Hippocampal formation (tissue), 2 donors: ENCODE data around the gene KRTAP5-9.
"Not testable (repeated sequence)": the region's sequence is repeated elsewhere in the genome, so short reads cannot be mapped to it uniquely, and the experiment has no call there.

Experiments used
- DNase-seq, 2 donors: peaks; one replicate each; lab custom pipeline; 2025; lab: John Stamatoyannopoulos, UW

KRTAP5-9 gene

GRCh38 chr11:71548120-71548519 is at the start of gene KRTAP5-9:
Gene KRTAP5-9, plus strand, starts transcription at chr11:71548420. Its CDS starts 238 bp downstream, at chr11:71548658.
- DNase-seq: no peak

GRCh38 chr11:71499125-71499524 is 49.1 kb upstream of the KRTAP5-9 start:
- DNase-seq: no peak

DNA sequence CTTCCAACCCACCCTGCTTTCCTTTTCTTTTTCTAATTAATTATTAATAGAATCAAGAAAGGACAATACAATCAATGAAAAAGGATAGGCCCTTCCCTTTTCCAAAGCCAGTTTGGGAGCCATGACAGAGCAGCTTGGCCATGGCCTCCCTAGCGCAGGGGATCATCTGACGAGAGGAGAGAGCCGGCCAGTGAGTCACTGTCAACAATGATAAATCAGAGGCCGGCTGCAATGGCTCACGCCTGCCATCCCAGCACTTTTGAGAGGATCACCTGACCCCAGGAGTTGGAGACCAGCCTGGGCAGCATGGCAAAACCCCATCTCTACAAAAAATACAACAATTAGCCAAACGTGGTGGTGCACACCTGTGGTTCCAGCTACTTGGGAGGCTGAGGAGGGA is 48.7 kb upstream of the KRTAP5-9 start:
- no peak for DNase-seq

DNA sequence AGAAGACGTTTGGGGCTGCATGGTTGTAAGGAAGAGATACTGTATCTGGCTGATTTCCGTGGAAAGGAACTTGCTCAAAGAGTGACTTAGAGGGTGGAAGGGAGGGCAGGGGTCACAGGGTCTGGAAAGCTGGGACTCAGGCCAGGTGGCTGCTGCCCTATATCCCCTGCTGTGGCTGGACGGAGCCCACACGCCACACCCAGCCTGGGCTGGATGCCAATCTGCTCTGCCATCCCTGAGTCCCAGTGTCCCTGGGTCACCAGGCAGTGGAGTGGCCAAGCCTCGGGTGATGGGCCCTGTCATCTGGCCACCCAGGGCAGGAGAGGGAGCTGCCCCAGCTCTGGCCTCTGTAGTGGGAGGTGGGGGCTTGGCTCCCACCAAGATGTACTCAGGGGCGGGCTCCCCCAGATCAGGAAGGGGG is 47.6 kb upstream of the KRTAP5-9 start:
- DNase-seq: no peak

DNA sequence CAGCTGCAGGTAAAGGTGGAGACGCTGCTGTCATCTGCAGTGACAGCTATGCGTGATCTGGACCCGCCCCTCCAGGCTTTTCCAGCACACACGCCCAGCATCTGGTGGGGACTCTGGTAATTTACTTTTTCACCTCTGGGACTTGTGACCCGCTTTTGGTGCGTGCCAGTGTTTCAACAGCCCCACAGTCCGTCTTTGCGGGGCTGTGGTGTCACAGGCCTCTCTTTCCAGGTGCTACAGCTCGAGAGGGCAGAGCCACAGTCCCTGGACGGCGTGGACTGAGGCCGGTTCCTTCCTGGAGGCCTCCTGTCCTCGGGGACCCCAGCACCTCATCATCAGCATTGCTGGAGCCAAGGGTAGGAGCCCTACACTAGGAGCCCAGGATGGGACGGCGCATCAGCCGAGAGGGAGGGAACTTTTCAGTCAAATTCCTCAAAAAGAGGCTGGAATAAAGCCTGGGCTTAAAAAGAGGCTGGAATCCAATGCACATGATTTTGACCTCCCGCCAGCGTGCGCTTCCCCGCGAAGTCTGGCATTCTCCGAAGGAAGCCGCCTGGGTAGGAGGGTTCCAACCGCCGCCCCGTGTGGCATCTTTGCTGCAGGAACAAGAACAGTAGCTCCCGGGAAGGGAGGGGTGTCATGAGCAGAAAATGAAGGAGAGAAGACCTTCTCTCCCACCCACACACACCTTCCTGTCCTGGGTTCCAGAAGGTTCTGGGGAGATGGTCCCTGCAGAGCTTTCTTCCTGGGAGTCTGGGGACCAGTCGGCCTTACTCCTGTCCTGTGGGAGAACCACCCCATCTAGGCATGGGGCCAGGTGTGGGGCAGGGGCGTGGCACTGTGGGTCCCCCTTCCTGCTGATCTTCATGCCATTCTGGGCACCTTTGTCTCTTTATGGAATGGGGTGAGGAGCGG is 46.9 kb upstream of the KRTAP5-9 start:
- DNase-seq: no peak

DNA sequence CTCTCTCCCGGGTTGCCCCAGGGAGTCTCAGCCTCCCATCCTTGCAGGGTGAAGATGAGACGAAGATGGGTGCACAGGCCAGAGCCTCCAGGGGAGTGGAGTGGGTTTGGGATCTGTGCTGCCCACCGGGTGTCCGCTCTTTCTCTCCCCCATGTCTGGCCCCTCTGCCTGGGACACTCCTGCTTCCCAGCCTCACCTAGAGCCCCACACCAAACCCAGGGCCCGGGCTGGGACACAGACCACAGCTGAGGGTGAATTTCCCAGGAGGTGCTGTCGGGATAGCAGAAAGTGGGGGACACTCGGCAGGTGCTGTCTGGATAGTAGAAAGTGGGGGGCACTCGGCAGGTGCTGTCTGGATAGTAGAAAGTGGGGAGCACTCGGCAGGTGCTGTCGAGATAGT is 46.2 kb upstream of the KRTAP5-9 start:
- DNase-seq: no peak

- no peak for DNase-seq
Measured at GRCh38 chr11:71502871-71503435, 45.3 kb upstream of the KRTAP5-9 start.

- no peak for DNase-seq
Measured at GRCh38 chr11:71504531-71504930, 43.7 kb upstream of the KRTAP5-9 start.

DNA sequence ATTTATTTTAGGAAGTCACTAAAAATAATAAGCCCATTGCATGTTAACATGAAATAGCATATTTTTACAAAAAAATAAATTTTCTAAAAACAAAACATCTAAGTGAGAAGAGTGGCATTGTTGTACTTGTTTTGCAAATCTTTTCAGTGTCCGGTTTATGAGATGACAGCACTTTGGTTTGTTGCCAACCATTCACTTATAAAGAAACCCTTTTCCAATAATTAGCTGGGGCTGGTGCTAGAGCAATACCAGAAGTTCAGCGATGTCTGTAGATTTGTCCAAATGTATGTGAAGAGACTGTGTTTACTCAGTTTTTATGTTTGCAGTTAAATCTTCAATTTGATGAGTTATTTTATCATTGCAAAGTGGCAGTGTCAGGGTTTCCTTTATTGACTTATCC is 43.2 kb upstream of the KRTAP5-9 start:
- no peak for DNase-seq

DNA sequence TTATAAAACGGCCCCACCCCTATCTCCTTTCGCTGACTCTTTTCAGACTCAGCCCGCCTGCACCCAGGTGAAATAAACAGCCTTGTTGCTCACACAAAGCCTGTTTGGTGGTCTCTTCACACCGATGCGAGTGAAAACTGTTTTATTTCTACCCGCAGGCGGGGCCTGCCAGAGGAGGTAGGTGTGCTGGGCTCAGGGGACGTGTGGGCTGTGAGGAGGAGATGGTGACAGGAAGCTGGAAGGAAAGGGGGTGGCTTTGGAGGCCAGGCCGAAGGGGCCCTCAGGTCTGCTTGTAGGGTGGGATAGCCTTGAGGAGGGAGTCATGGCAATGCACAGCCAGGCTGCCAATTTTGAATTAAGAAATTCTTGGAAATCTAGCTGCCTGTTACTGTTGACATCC is 42.4 kb upstream of the KRTAP5-9 start:
- no peak for DNase-seq

DNA sequence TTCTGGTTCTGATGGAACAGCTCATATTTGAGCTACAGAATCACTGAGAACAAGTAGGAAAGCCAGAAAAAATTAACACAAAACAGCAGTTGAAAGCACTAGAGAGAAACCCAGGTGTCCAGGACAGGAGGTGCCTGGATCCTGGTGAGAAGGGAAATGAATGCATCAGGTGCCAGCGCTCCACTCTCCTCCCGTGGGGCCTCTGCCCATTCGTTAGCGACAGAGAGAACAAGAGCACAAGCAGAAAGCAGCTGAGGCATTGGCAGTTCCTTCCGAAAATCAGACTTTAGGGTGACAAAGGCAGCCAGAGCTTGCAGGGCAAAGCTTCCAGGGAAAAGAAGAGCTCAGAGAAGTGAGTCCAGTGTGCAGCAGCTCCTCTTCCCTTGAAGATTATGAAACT is 41.1 kb upstream of the KRTAP5-9 start:
- DNase-seq: no peak

GRCh38 chr11:71518506-71519471 is 29.4 kb upstream of the KRTAP5-9 start:
- DNase-seq: no peak

DNA sequence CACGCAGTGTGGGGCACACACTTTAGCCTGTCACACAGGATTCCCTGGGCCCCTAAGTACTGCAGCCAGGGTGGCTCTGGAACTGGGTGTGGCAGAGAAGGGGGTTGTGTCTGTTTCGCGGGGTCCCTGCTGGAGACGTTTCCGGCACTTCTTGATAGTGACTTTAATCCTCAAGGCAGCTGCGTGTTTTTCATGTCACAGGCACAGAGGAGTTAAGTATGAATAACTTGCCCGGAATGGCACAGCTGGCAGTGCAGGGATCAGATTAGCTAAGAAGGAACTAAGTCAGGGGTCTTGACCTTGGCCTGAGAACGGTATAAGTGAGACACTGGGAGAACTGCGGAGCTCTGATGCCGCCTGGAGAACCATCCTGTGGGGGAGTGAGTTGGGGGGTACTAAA is 28.7 kb upstream of the KRTAP5-9 start:
- no peak for DNase-seq

- no peak for DNase-seq
Measured at GRCh38 chr11:71525188-71525937, 22.9 kb upstream of the KRTAP5-9 start.

DNA sequence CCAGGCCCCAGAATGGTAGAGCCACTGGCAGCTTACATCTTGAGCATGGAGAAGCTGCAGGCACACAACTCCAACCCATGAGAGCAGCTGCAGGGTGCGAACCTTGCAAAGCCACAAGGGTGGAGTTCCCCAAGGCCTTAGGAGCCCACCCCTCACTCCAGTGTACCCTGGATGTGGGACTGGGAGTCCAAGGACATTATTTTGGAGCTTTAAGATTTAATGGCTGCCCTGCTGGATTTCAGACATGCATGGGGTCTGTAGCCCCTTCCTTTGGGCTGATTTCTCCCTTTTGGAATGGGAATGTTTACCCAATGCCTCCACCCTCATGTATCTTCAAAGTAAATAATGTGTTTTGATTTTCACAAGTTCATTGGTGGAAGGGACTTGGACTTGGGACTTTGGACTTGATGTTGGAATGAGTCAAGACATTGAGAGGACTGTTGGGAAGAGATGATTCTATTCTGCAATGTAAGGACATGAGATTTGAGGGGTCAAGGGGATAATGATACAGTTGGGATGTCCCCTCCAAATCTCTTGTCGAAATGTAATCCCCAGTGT is 22.2 kb upstream of the KRTAP5-9 start:
- no peak for DNase-seq

DNA sequence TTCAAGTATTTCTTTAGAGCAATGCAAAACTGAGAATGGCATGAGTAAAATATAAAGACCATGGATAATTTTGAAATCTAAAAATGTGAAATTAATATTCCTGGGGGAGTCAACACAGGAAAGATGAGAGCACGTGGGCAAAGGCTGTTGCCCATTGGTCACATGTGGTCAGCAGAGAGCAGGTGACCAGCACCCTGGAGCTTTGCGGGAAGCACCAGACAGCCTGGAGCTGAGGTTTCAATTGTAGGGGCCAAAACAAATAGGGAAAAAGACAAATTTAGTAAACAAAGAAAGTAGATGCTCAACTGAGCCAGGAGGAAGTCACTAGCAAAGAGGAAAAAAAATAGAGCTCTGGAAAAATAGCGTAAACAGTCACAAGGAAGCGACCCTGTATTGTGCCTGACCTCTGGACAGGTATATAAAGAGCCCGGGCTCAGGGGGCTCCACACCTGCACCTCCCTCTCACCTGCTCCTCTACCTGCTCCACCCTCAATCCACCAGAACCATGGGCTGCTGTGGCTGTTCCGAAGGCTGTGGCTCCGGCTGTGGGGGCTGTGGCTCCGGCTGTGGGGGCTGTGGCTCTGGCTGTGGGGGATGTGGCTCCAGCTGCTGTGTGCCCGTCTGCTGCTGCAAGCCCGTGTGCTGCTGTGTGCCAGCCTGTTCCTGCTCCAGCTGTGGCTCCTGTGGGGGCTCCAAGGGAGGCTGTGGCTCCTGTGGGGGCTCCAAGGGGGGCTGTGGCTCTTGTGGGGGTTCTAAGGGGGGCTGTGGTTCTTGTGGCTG is 21.2 kb upstream of the KRTAP5-9 start, which contains the start of gene KRTAP5-7:
Gene KRTAP5-7, plus strand, starts transcription at position 472 of the 780 bp plus-strand sequence. Its CDS starts 34 bp downstream, at position 506.
- DNase-seq: not testable (repeated sequence)

GRCh38 chr11:71527576-71528210 is 20.5 kb upstream of the KRTAP5-9 start:
- DNase-seq: no peak

- DNase-seq: no peak
Measured at GRCh38 chr11:71530602-71531001, 17.6 kb upstream of the KRTAP5-9 start.

- no peak for DNase-seq
Measured at GRCh38 chr11:71532036-71532610, 16.1 kb upstream of the KRTAP5-9 start.
